HEK293T (cell line): ENCODE data around the gene HIGD2B.
"Not testable (repeated sequence)": the region's sequence is repeated elsewhere in the genome, so short reads cannot be mapped to it uniquely, and the experiment has no call there.

Experiments
- ARNT ChIP-seq: fragments of 450-650 bp; IDR thresholded peaks from 2 replicates; pipeline ENCODE4 v1.6.1; 2017; ENCODE audit warnings: mild to moderate bottlenecking
- BHLHE40 ChIP-seq: fragments of 450-650 bp; IDR thresholded peaks from 2 replicates; pipeline ENCODE4 v1.6.1; 2016; ENCODE audit warnings: mild to moderate bottlenecking, moderate library complexity, borderline replicate concordance
- CTBP1 ChIP-seq: fragments of 450-650 bp; IDR thresholded peaks from 2 replicates; pipeline ENCODE4 v1.6.1; 2016; ENCODE audit warnings: borderline replicate concordance
- FOXA1 ChIP-seq: fragments of 450-650 bp; IDR thresholded peaks from 2 replicates; pipeline ENCODE4 v1.6.1; 2016; ENCODE audit warnings: mild to moderate bottlenecking
- FOXK2 ChIP-seq: fragments of 450-650 bp; IDR thresholded peaks from 2 replicates; pipeline ENCODE4 v1.6.1; 2016; ENCODE audit warnings: mild to moderate bottlenecking
- FOXM1 ChIP-seq: fragments of 450-650 bp; IDR thresholded peaks from 2 replicates; pipeline ENCODE4 v1.6.1; 2017; ENCODE audit warnings: mild to moderate bottlenecking, borderline replicate concordance
- HDGF ChIP-seq: fragments of 450-650 bp; IDR thresholded peaks from 2 replicates; pipeline ENCODE4 v1.6.1; 2017; ENCODE audit warnings: antibody characterized with exemption, borderline replicate concordance
- LEF1 ChIP-seq: fragments of 450-650 bp; IDR thresholded peaks from 2 replicates; pipeline ENCODE4 v1.6.1; 2017; ENCODE audit warnings: mild to moderate bottlenecking, borderline replicate concordance
- NFRKB ChIP-seq: fragments of 450-650 bp; IDR thresholded peaks from 2 replicates; pipeline ENCODE4 v1.6.1; 2016; ENCODE audit warnings: mild to moderate bottlenecking, moderate library complexity
- PKNOX1 ChIP-seq: fragments of 450-650 bp; IDR thresholded peaks from 2 replicates; pipeline ENCODE4 v1.6.1; 2016
- SP1 ChIP-seq: fragments of 450-650 bp; IDR thresholded peaks from 2 replicates; pipeline ENCODE4 v1.6.1; 2017
- SUZ12 ChIP-seq: fragments of 450-650 bp; IDR thresholded peaks from 2 replicates; pipeline ENCODE4 v1.6.1; 2016; ENCODE audit warnings: mild to moderate bottlenecking
- ZNF384 ChIP-seq: fragments of 450-650 bp; IDR thresholded peaks from 2 replicates; pipeline ENCODE4 v1.6.1; 2016

- not testable (repeated sequence) for TF ChIP-seq ZNF384, BHLHE40, FOXM1, CTBP1, SP1, SUZ12, HDGF, ARNT, FOXK2, NFRKB, PKNOX1, LEF1, FOXA1
Measured at GRCh38 chr15:72728249-72728648, 42.3 kb upstream of the HIGD2B start.
